A549 treated with GW870086 at 1 μM for 4 hours (cell line): ENCODE results near the gene TCF12. TPM values are rescaled to one million over a fixed set of nuclear protein-coding genes. Genes with fewer than 3 reads are reported as not detected.

Source experiments
- total RNA-seq: library from RNA; stranded (reverse); fragments of 200-300 nt; extraction: Qiagen RNA extraction; gene quantifications from 5 replicates; pipeline ENCODE4 v1.2.3, GENCODE V29; 2022; ENCODE audit warnings: low read depth

Gene TCF12
- 32.1 to 44.6 TPM (median 36.9 TPM) in 5 replicates for total RNA-seq

DNA sequence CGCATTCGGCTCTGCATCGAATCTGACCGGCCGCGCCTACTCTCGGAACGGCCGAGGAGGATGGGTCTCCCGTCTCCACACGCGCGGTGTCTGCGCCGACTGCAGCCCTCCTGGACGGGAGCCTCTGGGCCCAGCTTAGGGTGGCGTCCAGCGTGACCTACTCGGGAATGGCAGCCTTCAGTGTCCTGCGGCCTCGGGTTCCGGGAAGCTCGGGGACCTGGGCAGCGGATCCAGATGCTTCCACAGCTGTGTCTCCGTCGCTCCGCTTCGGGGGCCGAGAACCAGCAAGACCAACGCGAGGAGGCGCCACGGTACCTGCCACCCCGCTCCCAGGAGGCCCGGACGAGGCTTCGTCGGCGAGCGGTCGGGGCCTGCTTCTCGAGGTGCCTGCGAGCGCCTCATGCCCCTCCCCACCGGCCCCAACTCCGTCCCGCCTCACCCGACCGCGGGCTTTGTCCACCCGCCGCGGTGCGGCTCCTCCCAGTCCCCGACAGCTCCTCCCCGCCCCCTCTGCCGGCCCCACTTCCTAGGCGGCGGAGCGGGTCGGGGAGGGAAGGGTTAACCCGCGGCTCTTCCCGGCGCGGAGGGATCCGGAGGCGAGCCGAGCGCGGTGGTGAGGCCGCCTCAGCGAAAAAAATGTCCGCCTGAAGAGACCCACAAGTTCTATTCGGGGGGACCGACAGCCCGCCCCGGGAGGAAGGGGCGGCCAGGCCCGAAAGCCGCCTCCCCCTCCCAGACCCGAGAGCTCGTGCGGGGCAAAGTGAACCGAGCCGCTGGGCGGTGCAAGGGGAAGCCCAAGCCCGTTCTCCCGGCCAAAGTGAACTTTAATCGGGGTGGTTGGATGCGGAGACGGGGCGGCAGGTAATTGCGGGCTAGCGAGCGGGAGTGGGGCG is at the start of gene TCF12:
Gene TCF12, plus strand, starts transcription at position 599 of the 893 bp plus-strand sequence. CDS start 1,270 bp downstream, outside the sequence.

Other genes starting within 250 kb of the TCF12 start
- gene ZNF280D, start 185.1 kb upstream of the TCF12 start, total RNA-seq: 13.5 to 15.8 TPM (median 15.1 TPM) in 5 replicates